OCI-LY7 (cell line): ENCODE measurements around the gene TMEM208.

Source experiments
- EZH2phosphoT487 ChIP-seq: fragments of 200-600 bp; sonication (generic); IDR thresholded peaks from 2 replicates; pipeline ENCODE4 v1.6.1; 2018; ENCODE audit warnings: low read depth, borderline replicate concordance, mild to moderate bottlenecking, mixed run types, antibody characterized with exemption, low read length, moderate library complexity, mixed read lengths
- TF ChIP-seq, protein P1 (sequence below): fragments of 200-600 bp; sonication (generic); conservative IDR thresholded peaks from 2 replicates; pipeline ENCODE4 v1.5.1; 2014; ENCODE audit warnings: mild to moderate bottlenecking, antibody characterized with exemption, low read length, moderate library complexity, mixed read lengths

DNA sequence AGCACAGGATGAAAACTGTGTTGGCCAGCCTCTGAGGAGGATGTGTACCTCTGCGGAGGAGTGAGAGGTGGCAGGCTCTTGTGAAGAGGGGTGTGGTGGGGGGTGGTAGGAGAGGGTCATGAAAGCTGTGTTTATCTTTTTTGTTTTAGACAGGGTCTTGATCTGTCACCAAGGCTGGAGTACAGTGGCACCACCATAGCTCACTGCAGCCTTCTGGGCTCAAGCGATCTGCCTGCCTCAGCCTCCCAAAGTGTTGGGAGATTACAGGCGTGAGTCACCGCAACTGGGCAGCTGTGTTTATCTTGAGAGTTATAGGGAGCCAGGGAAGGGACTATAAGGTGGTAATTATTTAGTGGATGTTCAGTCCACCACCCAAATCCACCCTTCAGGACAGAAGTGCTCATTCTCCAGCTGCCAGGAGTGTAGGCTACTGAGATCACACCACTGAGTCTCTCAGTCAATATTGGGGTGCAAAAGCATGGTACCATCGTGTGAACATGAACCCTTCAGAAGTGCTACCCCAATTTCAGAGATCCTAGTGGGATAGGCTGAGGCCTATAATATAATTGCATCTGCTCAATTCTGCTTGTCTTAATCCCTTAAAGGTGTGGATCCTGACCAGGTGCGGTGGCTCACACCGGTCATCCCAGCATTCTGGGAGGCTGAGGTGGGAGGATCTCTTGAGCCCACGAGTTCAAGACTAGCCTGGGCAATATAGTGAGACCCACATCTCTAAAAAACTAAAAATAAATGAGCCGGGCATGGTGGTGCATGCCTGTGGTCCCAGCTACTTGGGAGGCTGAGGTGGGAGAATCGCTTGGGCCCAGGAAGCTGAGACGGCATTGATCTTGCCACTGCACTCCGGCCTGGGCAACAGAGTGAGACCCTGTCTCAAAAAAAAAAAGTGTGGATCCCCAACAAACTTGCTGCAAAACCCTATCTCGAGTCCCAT lies 36.2 kb upstream of the TMEM208 start:
- TF ChIP-seq, protein P1, sequence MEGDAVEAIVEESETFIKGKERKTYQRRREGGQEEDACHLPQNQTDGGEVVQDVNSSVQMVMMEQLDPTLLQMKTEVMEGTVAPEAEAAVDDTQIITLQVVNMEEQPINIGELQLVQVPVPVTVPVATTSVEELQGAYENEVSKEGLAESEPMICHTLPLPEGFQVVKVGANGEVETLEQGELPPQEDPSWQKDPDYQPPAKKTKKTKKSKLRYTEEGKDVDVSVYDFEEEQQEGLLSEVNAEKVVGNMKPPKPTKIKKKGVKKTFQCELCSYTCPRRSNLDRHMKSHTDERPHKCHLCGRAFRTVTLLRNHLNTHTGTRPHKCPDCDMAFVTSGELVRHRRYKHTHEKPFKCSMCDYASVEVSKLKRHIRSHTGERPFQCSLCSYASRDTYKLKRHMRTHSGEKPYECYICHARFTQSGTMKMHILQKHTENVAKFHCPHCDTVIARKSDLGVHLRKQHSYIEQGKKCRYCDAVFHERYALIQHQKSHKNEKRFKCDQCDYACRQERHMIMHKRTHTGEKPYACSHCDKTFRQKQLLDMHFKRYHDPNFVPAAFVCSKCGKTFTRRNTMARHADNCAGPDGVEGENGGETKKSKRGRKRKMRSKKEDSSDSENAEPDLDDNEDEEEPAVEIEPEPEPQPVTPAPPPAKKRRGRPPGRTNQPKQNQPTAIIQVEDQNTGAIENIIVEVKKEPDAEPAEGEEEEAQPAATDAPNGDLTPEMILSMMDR = no peak
- no peak for TF ChIP-seq EZH2phosphoT487
